GM12878 (cell line): ENCODE measurements around the gene ABI1. TPM values are rescaled to one million over a fixed set of nuclear protein-coding genes. Genes with fewer than 3 reads are reported as not detected.

ENCODE experiments used
- ATAC-seq: fragments of 200-7000 bp; cut with Tn5 transposase; 3 replicates; pipeline ENCODE4 v1.9.1; 2020; ENCODE audit warnings: mild to moderate bottlenecking, moderate library complexity
- BruUV-seq: library from RNA; stranded (reverse); fragments of 400-500 nt; replicated peaks from 2 replicates; lab custom pipeline; 2021; lab: Mats Ljungman, UMichigan
- CTCF ChIA-PET: fragments of 300-600 bp; sonication (Branson Sonifier 250); formaldehyde crosslinking; extraction: SDS; loops from one replicate; lab custom pipeline; 2021; ENCODE audit warnings: inconsistent platforms; lab: Yijun Ruan, JAX
- POLR2A ChIA-PET: fragments of 350-600 bp; formaldehyde crosslinking; extraction: SDS; loops from one replicate; lab custom pipeline; 2021; ENCODE audit warnings: inconsistent platforms; lab: Charles Lee
- RAD21 ChIA-PET: fragments of 300-600 bp; sonication (Branson Sonifier 250); formaldehyde crosslinking; loops from one replicate; lab custom pipeline; 2023; ENCODE audit warnings: antibody characterized with exemption; ENCODE audit not compliant: unreplicated experiment; lab: Charles Lee
- SMC1A ChIA-PET: fragments of 300-600 bp; sonication (Branson Sonifier 250); formaldehyde crosslinking; loops from one replicate; lab custom pipeline; 2023; ENCODE audit not compliant: unreplicated experiment, uncharacterized antibody; lab: Charles Lee
- DNase-seq: peaks from one replicate; pipeline ENCODE4 v3.0.0-alpha.2; 2011; ENCODE audit warnings: low read depth, low spot score
- FAIRE-seq: peaks from 3 replicates; lab custom pipeline; 2011; peaks lifted over from hg19 to GRCh38; lab: Jason Lieb, UNC
- H2AFZ ChIP-seq: 2 replicates; pipeline ENCODE4 v1.6.0; 2011; ENCODE audit warnings: low read depth, low read length, control low read depth; ENCODE audit not compliant: control insufficient read depth
- H3K27ac ChIP-seq: 2 replicates; pipeline ENCODE4 v1.5.1; 2011; ENCODE audit warnings: control low read depth; ENCODE audit not compliant: control insufficient read depth, insufficient read depth
- H3K27me3 ChIP-seq, 2 experiments: replicated peaks in 1 of 2; 2 replicates each; pipeline versions ENCODE4 v1.6.0 to v1.6.1; 2011; ENCODE audit warnings: low read length in 1 of 2; ENCODE audit not compliant: control insufficient read depth in 2 of 2, insufficient read depth in 2 of 2
- H3K36me3 ChIP-seq, 2 experiments: 2 replicates each; pipeline ENCODE4 v1.5.1; 2011; ENCODE audit warnings: low read length in 1 of 2; ENCODE audit not compliant: control insufficient read depth in 2 of 2, insufficient read depth in 2 of 2
- H3K4me1 ChIP-seq: 2 replicates; pipeline ENCODE4 v1.6.1; 2011; ENCODE audit warnings: mild to moderate bottlenecking, low read length, moderate library complexity, mixed read lengths; ENCODE audit not compliant: control insufficient read depth, insufficient read depth
- H3K4me2 ChIP-seq: 2 replicates; pipeline ENCODE4 v1.6.0; 2011; ENCODE audit warnings: control low read depth; ENCODE audit not compliant: control insufficient read depth, insufficient read depth
- H3K4me3 ChIP-seq: fragments of 200-600 bp; sonication (generic); 2 replicates; pipeline ENCODE4 v1.5.1; 2016
- H3K79me2 ChIP-seq: 2 replicates; pipeline ENCODE4 v1.6.0; 2011; ENCODE audit warnings: low read length; ENCODE audit not compliant: control insufficient read depth, insufficient read depth
- H3K9ac ChIP-seq: 2 replicates; pipeline ENCODE4 v1.8.0; 2011; ENCODE audit warnings: low read length, control low read depth, mixed read lengths; ENCODE audit not compliant: control insufficient read depth, insufficient read depth
- H3K9me3 ChIP-seq: replicated peaks from 3 replicates; pipeline ENCODE4 v1.5.1; 2011; ENCODE audit warnings: mild to moderate bottlenecking, low read length; ENCODE audit not compliant: control insufficient read depth, insufficient read depth
- H4K20me1 ChIP-seq: 2 replicates; pipeline ENCODE4 v1.6.0; 2011; ENCODE audit not compliant: control insufficient read depth, insufficient read depth
- CHD1 ChIP-seq: IDR thresholded peaks from 2 replicates; pipeline ENCODE4 v1.6.1; 2012; ENCODE audit warnings: low read depth, low read length, improper control_type of control experiment
- CUX1 ChIP-seq: IDR thresholded peaks from 2 replicates; pipeline ENCODE4 v1.6.1; 2012; ENCODE audit warnings: improper control_type of control experiment, low read depth, low read length; ENCODE audit not compliant: insufficient replicate concordance
- FOS ChIP-seq: IDR thresholded peaks from 3 replicates; pipeline ENCODE4 v1.6.1; 2011; ENCODE audit warnings: borderline replicate concordance; ENCODE audit not compliant: insufficient read length; ENCODE audit errors: extremely low read depth
- FOXK2 ChIP-seq: fragments of 450-650 bp; IDR thresholded peaks from 2 replicates; pipeline ENCODE4 v1.6.1; 2017; ENCODE audit warnings: mild to moderate bottlenecking, moderate library complexity
- NBN ChIP-seq: fragments of 450-650 bp; IDR thresholded peaks from 2 replicates; pipeline ENCODE4 v1.6.1; 2016
- PKNOX1 ChIP-seq: fragments of 450-650 bp; IDR thresholded peaks from 2 replicates; pipeline ENCODE4 v1.6.1; 2016; ENCODE audit warnings: mild to moderate bottlenecking
- POLR2A ChIP-seq: IDR thresholded peaks from 2 replicates; pipeline ENCODE4 v1.6.1; 2011; ENCODE audit warnings: low read depth, mild to moderate bottlenecking, low read length
- RELB ChIP-seq: fragments of 450-650 bp; IDR thresholded peaks from 2 replicates; pipeline ENCODE4 v1.6.1; 2017; ENCODE audit warnings: low read depth, mild to moderate bottlenecking, moderate library complexity
- WRNIP1 ChIP-seq: IDR thresholded peaks from 2 replicates; pipeline ENCODE4 v1.6.1; 2011; ENCODE audit warnings: low read depth, low read length, improper control_type of control experiment, borderline replicate concordance
- WGBS: methylation state at CpG from one replicate; pipeline ENCODE4 v1.1.6; 2016; ENCODE audit warnings: low lambda C conversion rate; ENCODE audit not compliant: insufficient replicate concordance, insufficient coverage; ENCODE audit errors: missing lambda C conversion rate; 5-methylcytosine and 5-hydroxymethylcytosine counted together
- in situ Hi-C: fragments of 300-500 bp; cut with MboI; formaldehyde crosslinking; loops from 9 replicates; pipeline ENCODE4 v1.14.3; 2018; ENCODE audit warnings: mixed read lengths
- intact Hi-C: fragments of 100-400 bp; cut with micrococcal nuclease; formaldehyde crosslinking; loops from one replicate; pipeline ENCODE4 v1.14.2; 2022; ENCODE audit not compliant: unreplicated experiment
- polyA plus RNA-seq, 11 experiments: library from polyadenylated mRNA; depleted of rRNA in 4 of 11; unstranded in 6 of 11; stranded (reverse) in 5 of 11; fragments of >200 nt; fragmentation: Nextera tagmentation in 4 of 11; fragmentation: Illumina TruSeq in 1 of 11; extraction: Ambion mirVana in 4 of 11; extraction: Trizol in 1 of 11; gene quantifications; 1 replicate in 1 of 11; 2 replicates in 10 of 11; pipeline versions ENCODE4 v1.2.1 to v1.2.3, GENCODE V29; 2011 to 2016; ENCODE audit warnings: inconsistent platforms in 2 of 11, missing spikeins in 2 of 11, low read depth in 1 of 11
- total RNA-seq, 4 experiments: library from RNA; depleted of rRNA in 3 of 4; stranded (reverse); fragments of >200 nt in 3 of 4; fragmentation: Illumina TruSeq in 1 of 4; extraction: Trizol in 1 of 4; gene quantifications; 2 replicates each; pipeline versions ENCODE4 v1.2.1 to v1.2.3, GENCODE V29; 2013 to 2021

Gene ABI1
- total and polyA plus RNA-seq, 10 of the 15 experiments (the other 5 are each of a cell fraction or from before 2014, with no cell fraction given), result 31.2 to 73.2 (median 50.7) TPM

GRCh38 chr10:26879744-26880143 is 19.0 kb upstream of the ABI1 start:
- Histone ChIP-seq H4K20me1 (no peaks in the 10 kb centered on the region), H3K4me1 (no peaks in the 10 kb centered on the region), H3K9ac (no peak overlapping the region), H3K9me3 (no peaks in the 10 kb centered on the region), H3K4me2 (no peak overlapping the region), H3K27ac (no peak overlapping the region), H2AFZ (no peak overlapping the region), H3K27me3 (no peaks in the 10 kb centered on the region), H3K79me2 (no peaks in the 10 kb centered on the region), H3K36me3 (no peaks in the 10 kb centered on the region), H3K4me3 (no peak overlapping the region)
- ChIA-PET POLR2A (interaction anchor here (0.5 kb wide), 1 partner anchor 85 kb away, joined by 3 read pairs; no protein-coding TSS in a partner anchor), RAD21 (interaction anchor here (0.7 to 6.1 kb wide), 6 partner anchors 10 to 1004 kb away, joined by 3 to 175 read pairs (median 6); no protein-coding TSS in a partner anchor), SMC1A (interaction anchor here (1.3 to 11.4 kb wide), 5 partner anchors 12 to 268 kb away, joined by 3 to 220 read pairs (median 13); partner anchors contain the start of gene ABI1), CTCF (interaction anchor here (0.6 to 8.8 kb wide), 5 partner anchors 12 to 520 kb away, joined by 3 to 252 read pairs (median 6); partner anchors contain the start of gene ABI1)
- FAIRE-seq (no peak), ATAC-seq (no peak), DNase-seq (no peak)
- peak; percentile 58 for TF ChIP-seq PKNOX1
- no peak for TF ChIP-seq FOXK2
- TF ChIP-seq NBN, result no peak
- TF ChIP-seq POLR2A, result no peak
- BruUV-seq, result no TSS peak
- 36% methylated on average over 5 of the region's 5 CpGs for WGBS
- intact Hi-C loops (no loop called here), in situ Hi-C loops (loop anchor here (5.0 kb wide), 3 partner anchors 152 to 542 kb away; no protein-coding TSS in a partner anchor)

- FAIRE-seq (no peak), DNase-seq (no peak), ATAC-seq (no peak)
- Histone ChIP-seq H3K4me1 (no peaks in the 10 kb centered on the region), H3K27me3 (no peaks in the 10 kb centered on the region), H4K20me1 (no peaks in the 10 kb centered on the region), H3K4me3 (no peak overlapping the region), H3K4me2 (no peak overlapping the region), H3K9me3 (no peaks in the 10 kb centered on the region), H2AFZ (no peak overlapping the region), H3K79me2 (no peaks in the 10 kb centered on the region), H3K27ac (no peak overlapping the region), H3K9ac (no peak overlapping the region), H3K36me3 (no peaks in the 10 kb centered on the region)
- in situ Hi-C loops, result no loop called here
- ChIA-PET CTCF (interaction anchor here (0.6 to 4.1 kb wide), 4 partner anchors 9 to 537 kb away, joined by 3 to 24 read pairs (median 7); no protein-coding TSS in a partner anchor), SMC1A (interaction anchor here (0.7 to 2.1 kb wide), 6 partner anchors 10 to 184 kb away, joined by 3 to 9 read pairs (median 4); partner anchors contain the start of gene ABI1), RAD21 (interaction anchor here (4.7 kb wide), 1 partner anchor 145 kb away, joined by 20 read pairs; no protein-coding TSS in a partner anchor), POLR2A (no interaction called here)
- no TSS peak for BruUV-seq
- intact Hi-C loops, result no loop called here
- WGBS, result 100% methylated on average over 1 of the region's 1 CpG
- TF ChIP-seq CHD1, result no peak
- TF ChIP-seq WRNIP1, result no peak
- TF ChIP-seq CUX1, result no peak
- no peak for TF ChIP-seq FOS
- TF ChIP-seq RELB, result no peak
Measured at GRCh38 chr10:26870766-26871165, 10.0 kb upstream of the ABI1 start.
